ENCODE measurements around the gene FASN. TPM values are rescaled to one million over a fixed set of nuclear protein-coding genes. Genes with fewer than 3 reads are reported as not detected.

The FASN gene
- total RNA-seq, 1 donor from 2014 or later, result 228 TPM

- H3K9me3 Mint-ChIP-seq, result no peaks in the 10 kb centered on the region
- H3K36me3 Mint-ChIP-seq, result no peaks in the 10 kb centered on the region
- no peaks in the 10 kb centered on the region for H3K27me3 Mint-ChIP-seq
- H3K4me3 Mint-ChIP-seq, result no peak overlapping the region
- no peaks in the 10 kb centered on the region for H3K4me1 Mint-ChIP-seq (ENCODE audit: unreplicated experiment)
- no peak for DNase-seq (ENCODE audit: extremely low spot score, unreplicated experiment)
- no peak for TF ChIP-seq CTCF (conservative IDR thresholded peaks at IDR 0.05)
- no peak overlapping the region for H3K27ac Mint-ChIP-seq
Observed at GRCh38 chr17:82080789-82081464, 17.1 kb downstream of the FASN start.

GRCh38 chr17:82080048-82080788 is 17.8 kb downstream of the FASN start:
- H3K9me3 Mint-ChIP-seq, result no peaks in the 10 kb centered on the region
- no peak for TF ChIP-seq CTCF (conservative IDR thresholded peaks at IDR 0.05)
- no peak overlapping the region for H3K4me3 Mint-ChIP-seq
- no peak overlapping the region for H3K27ac Mint-ChIP-seq
- H3K4me1 Mint-ChIP-seq (ENCODE audit: unreplicated experiment), result no peaks in the 10 kb centered on the region
- H3K27me3 Mint-ChIP-seq, result no peaks in the 10 kb centered on the region
- no peaks in the 10 kb centered on the region for H3K36me3 Mint-ChIP-seq
- no peak for DNase-seq (ENCODE audit: extremely low spot score, unreplicated experiment)

- no peak overlapping the region for H3K4me3 Mint-ChIP-seq
- H3K4me1 Mint-ChIP-seq (ENCODE audit: unreplicated experiment), result no peaks in the 10 kb centered on the region
- no peaks in the 10 kb centered on the region for H3K9me3 Mint-ChIP-seq
- H3K27ac Mint-ChIP-seq, result no peak overlapping the region
- H3K36me3 Mint-ChIP-seq, result no peaks in the 10 kb centered on the region
- no peak for TF ChIP-seq CTCF (conservative IDR thresholded peaks at IDR 0.05)
- no peak for DNase-seq (ENCODE audit: extremely low spot score, unreplicated experiment)
- peaks cover 4% of the 10 kb centered on the region for H3K27me3 Mint-ChIP-seq
Observed at GRCh38 chr17:82079001-82079677, 18.9 kb downstream of the FASN start.

GRCh38 chr17:82078433-82078832 is 19.6 kb downstream of the FASN start:
- Mint-ChIP-seq H3K27me3 (peaks cover 9% of the 10 kb centered on the region), H3K4me3 (no peak overlapping the region), H3K9me3 (no peaks in the 10 kb centered on the region), H3K27ac (no peak overlapping the region), H3K36me3 (no peaks in the 10 kb centered on the region), H3K4me1 (ENCODE audit: unreplicated experiment) (no peaks in the 10 kb centered on the region)
- no peak for TF ChIP-seq CTCF (conservative IDR thresholded peaks at IDR 0.05)
- DNase-seq (ENCODE audit: extremely low spot score, unreplicated experiment), result no peak

- H3K36me3 Mint-ChIP-seq, result no peaks in the 10 kb centered on the region
- H3K27me3 Mint-ChIP-seq, result peaks cover 11% of the 10 kb centered on the region
- no peaks in the 10 kb centered on the region for H3K4me1 Mint-ChIP-seq (ENCODE audit: unreplicated experiment)
- H3K4me3 Mint-ChIP-seq, result no peak overlapping the region
- no peaks in the 10 kb centered on the region for H3K9me3 Mint-ChIP-seq
- no peak for DNase-seq (ENCODE audit: extremely low spot score, unreplicated experiment)
- no peak overlapping the region for H3K27ac Mint-ChIP-seq
- TF ChIP-seq CTCF (conservative IDR thresholded peaks at IDR 0.05), result no peak
Observed at GRCh38 chr17:82077617-82078358, 20.2 kb downstream of the FASN start.

All from type B pancreatic cell (in vitro differentiated cells).